Large intestine (tissue), 3 donors: ENCODE measurements around the gene TMEM140. TPM values are rescaled to one million over a fixed set of nuclear protein-coding genes. Genes with fewer than 3 reads are reported as not detected.
A peak's percentile ranks its signal among the peaks of the same experiment; 100 is the strongest.
"Not testable (repeated sequence)": the region's sequence is repeated elsewhere in the genome, so short reads cannot be mapped to it uniquely, and the experiment has no call there.

Source experiments
- DNase-seq, 2 donors: peaks; one replicate each; pipeline versions ENCODE4 v3.0.0 to v3.0.0-alpha.2; 2013
- H3K27ac ChIP-seq: one replicate; pipeline ENCODE4 v1.5.1; 2013; ENCODE audit warnings: low read length
- H3K27me3 ChIP-seq: 2 replicates; pipeline ENCODE4 v1.6.1; 2013; ENCODE audit warnings: low read length; ENCODE audit not compliant: control insufficient read depth, insufficient read depth
- H3K36me3 ChIP-seq: 2 replicates; pipeline ENCODE4 v1.6.1; 2013; ENCODE audit warnings: low read length; ENCODE audit not compliant: control insufficient read depth, insufficient read depth
- H3K4me1 ChIP-seq: one replicate; pipeline ENCODE4 v1.6.1; 2013; ENCODE audit warnings: low read length; ENCODE audit not compliant: control insufficient read depth, insufficient read depth
- H3K4me3 ChIP-seq: one replicate; pipeline ENCODE4 v1.5.1; 2013; ENCODE audit warnings: low read length
- H3K9me3 ChIP-seq: one replicate; pipeline ENCODE4 v1.6.1; 2013; ENCODE audit warnings: mild to moderate bottlenecking, low read depth, low read length, moderate library complexity; ENCODE audit not compliant: control insufficient read depth
- WGBS: methylation state at CpG from one replicate; pipeline ENCODE4 v1.1.5; 2013; ENCODE audit warnings: low lambda C conversion rate; ENCODE audit not compliant: insufficient coverage; 5-methylcytosine and 5-hydroxymethylcytosine counted together
- polyA plus RNA-seq: library from polyadenylated mRNA; unstranded; fragments of 120-200 nt; gene quantifications from one replicate; pipeline ENCODE4 v1.2.1, GENCODE V29; 2013

TMEM140 gene
- polyA plus RNA-seq, 1 donor, result 20.6 TPM

DNA sequence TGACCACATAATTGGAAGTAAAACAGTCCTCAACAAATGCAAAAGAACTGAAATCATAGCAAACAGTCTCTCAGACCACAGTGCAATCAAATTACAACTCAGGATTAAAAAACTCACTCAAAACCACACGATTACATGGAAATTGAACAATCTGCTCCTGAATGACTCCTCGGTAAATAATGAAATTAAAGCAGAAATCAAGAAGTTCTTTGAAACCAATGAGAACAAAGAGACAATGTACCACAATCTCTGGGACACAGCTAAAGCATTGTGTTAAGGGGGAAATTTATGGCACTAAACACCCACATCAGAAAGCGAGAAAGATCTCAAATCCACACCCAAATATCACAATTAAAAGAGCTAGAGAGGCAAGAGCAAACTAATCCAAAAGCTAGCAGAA lies 23.2 kb upstream of the TMEM140 start:
- H3K4me3 ChIP-seq, H3K27ac ChIP-seq, H3K36me3 ChIP-seq, H3K4me1 ChIP-seq, DNase-seq, H3K27me3 ChIP-seq, H3K9me3 ChIP-seq: not testable (repeated sequence)
- WGBS, result 87% methylated on average over 2 of the region's 3 CpGs

DNA sequence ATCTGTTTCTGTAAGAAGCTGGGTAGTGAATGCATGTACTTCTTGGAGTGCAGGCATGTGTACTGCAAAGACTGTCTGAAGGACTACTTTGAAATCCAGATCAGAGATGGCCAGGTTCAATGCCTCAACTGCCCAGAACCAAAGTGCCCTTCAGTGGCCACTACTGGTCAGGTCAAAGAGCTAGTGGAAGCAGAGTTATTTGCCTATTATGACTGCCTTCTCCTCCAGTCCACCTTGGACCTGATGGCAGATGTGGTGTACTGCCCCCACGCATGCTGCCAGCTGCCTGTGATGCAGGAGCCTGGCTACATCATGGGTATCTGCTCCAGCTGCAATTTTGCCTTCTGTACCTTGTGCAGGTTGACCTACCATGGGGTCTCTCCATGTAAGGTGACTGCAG lies 18.9 kb upstream of the TMEM140 start:
- no peaks in the 10 kb centered on the region for H3K4me1 ChIP-seq
- H3K4me3 ChIP-seq, result no peak overlapping the region
- no peaks in the 10 kb centered on the region for H3K36me3 ChIP-seq
- no peaks in the 10 kb centered on the region for H3K9me3 ChIP-seq
- H3K27ac ChIP-seq, result no peak overlapping the region
- no peak for DNase-seq
- WGBS, result no CpG with 5 or more reads among the region's 1 CpG
- H3K27me3 ChIP-seq, result no peaks in the 10 kb centered on the region

DNA sequence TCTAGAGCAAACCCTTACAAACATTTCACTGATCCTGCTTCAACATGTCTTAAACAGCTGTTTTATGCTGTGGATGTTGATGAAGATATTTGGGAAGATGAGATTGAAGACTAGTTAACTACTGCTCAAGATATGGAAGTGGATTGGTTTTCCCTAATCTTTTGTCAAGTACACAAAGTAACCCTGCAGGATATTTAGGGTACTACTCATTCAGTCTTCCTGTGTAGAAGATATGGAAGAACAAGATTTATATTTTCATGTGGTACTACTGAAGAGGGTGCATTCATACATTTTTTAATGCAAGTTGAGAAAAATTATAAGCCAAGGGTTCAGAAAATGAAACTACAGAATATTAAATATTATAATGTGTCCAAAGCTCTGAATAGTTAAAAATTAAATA lies 18.3 kb upstream of the TMEM140 start:
- DNase-seq, result no peak
- H3K36me3 ChIP-seq, result no peaks in the 10 kb centered on the region
- no peaks in the 10 kb centered on the region for H3K9me3 ChIP-seq

DNA sequence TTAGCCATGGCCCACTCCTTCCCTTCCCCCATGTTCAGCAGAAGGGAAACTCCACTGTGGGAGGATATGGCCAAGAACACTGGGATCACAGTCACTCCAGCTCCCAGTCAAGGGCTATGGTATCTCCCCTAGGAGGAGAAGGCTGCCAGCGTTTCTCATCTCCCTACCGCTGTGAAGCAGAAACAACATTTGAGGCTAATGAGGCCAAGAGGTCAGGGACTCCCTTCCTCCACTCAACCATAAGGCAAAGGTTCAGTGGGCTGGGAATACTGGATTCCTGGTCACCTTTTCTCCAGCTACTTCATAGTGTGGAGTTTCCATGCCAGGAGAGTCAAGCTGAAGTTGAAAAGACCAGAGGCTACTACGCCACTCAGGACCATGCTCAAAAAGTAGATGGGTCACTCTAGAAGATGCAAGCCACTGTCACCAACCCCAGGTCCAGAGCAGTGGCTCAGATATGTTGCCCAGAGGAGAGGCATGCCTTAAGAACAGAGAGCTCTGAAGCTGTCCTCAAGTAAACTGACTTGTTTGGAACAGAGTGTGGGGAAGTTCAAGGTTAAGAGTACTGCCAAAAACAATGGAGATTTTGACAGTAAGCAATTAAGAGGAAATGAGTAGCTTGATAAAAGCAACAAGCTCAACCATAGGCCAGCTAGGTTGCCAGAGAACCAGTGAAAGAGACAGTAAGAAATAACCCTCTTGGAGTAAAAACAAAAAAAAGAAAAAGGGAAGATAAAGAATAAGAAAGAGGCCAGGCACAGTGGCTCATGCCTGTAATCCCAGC lies 3.8 kb upstream of the TMEM140 start:
- no peaks in the 10 kb centered on the region for H3K27me3 ChIP-seq
- H3K27ac ChIP-seq, result no peak overlapping the region
- WGBS, result no CpG with 5 or more reads among the region's 3 CpGs
- DNase-seq, result no peak
- H3K9me3 ChIP-seq, result no peaks in the 10 kb centered on the region
- H3K36me3 ChIP-seq, result no peaks in the 10 kb centered on the region
- H3K4me1 ChIP-seq, result peaks cover 5% of the 10 kb centered on the region
- no peak overlapping the region for H3K4me3 ChIP-seq

More for the DNA sequence above, 18.3 kb upstream of the TMEM140 start:
- Histone ChIP-seq H3K4me1 (no peaks in the 10 kb centered on the region), H3K4me3 (no peak overlapping the region), H3K27me3 (no peaks in the 10 kb centered on the region), H3K27ac (no peak overlapping the region)

GRCh38 chr7:135147341-135147898 lies 452 bp upstream of the TMEM140 start:
- Histone ChIP-seq H3K9me3 (no peaks in the 10 kb centered on the region), H3K4me1 (peaks cover 5% of the 10 kb centered on the region), H3K4me3 (peak overlapping the region; percentile 40), H3K36me3 (no peaks in the 10 kb centered on the region), H3K27me3 (no peaks in the 10 kb centered on the region), H3K27ac (peak overlapping the region; percentile 93)
- DNase-seq, result peak in 1 of 2 donors; percentile 46
- 17% methylated on average over 1 of the region's 6 CpGs for WGBS

DNA sequence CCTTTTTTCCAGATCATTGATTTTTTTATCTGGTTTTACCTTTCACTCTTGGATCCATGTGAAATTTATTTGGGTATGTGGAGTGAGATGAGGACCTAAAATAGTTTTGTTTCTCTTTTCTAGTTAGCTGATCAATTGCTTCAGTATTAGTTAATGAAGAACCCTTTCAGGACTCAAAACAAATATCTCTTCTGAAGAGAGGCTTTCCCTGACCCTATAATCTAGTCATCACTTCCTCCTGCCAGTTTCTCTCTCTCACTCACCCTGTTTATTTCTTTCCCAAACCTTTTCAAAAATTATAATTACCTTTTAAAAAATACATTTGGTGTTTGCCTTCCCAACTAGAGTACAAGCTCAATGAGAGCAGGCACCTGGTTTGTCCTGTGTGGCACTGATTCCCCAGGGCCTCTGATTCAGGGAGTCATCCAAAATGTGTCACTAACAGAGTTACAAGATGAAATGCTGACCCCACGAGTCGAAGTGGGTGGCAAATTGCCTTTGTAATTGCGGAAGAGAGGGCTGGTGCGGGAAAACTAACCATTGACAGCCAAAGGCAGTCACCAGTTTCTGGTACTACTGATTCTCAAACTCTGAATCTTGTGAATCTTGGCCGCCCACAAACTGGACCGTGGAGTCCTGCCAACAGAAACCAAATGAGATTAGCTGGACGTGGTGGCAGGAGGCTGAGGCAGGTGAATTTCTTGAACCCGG lies 2.4 kb downstream of the TMEM140 start:
- no CpG with 5 or more reads among the region's 8 CpGs for WGBS

GRCh38 chr7:135151132-135151531 lies 3.3 kb downstream of the TMEM140 start:
- no CpG with 5 or more reads among the region's 2 CpGs for WGBS
- H3K4me1 ChIP-seq, result peaks cover 5% of the 10 kb centered on the region
- no peak for DNase-seq
- H3K36me3 ChIP-seq, result no peaks in the 10 kb centered on the region
- no peaks in the 10 kb centered on the region for H3K27me3 ChIP-seq
- H3K4me3 ChIP-seq, result no peak overlapping the region
- no peak overlapping the region for H3K27ac ChIP-seq
- H3K9me3 ChIP-seq, result peaks cover 7% of the 10 kb centered on the region

More for the DNA sequence above, 2.4 kb downstream of the TMEM140 start:
- peaks cover 5% of the 10 kb centered on the region for H3K4me1 ChIP-seq
- no peak overlapping the region for H3K27ac ChIP-seq
- no peaks in the 10 kb centered on the region for H3K36me3 ChIP-seq
- H3K9me3 ChIP-seq, result no peaks in the 10 kb centered on the region
- no peaks in the 10 kb centered on the region for H3K27me3 ChIP-seq
- H3K4me3 ChIP-seq, result no peak overlapping the region
- DNase-seq, result no peak

- no peak overlapping the region for H3K4me3 ChIP-seq
- no peak overlapping the region for H3K27ac ChIP-seq
- no peak for DNase-seq
- H3K27me3 ChIP-seq, result no peaks in the 10 kb centered on the region
- no peaks in the 10 kb centered on the region for H3K36me3 ChIP-seq
- no CpG with 5 or more reads among the region's 6 CpGs for WGBS
- peaks cover 9% of the 10 kb centered on the region for H3K9me3 ChIP-seq
- peaks cover 5% of the 10 kb centered on the region for H3K4me1 ChIP-seq
Observed at GRCh38 chr7:135151533-135151932, 3.7 kb downstream of the TMEM140 start.

- peaks cover 9% of the 10 kb centered on the region for H3K9me3 ChIP-seq
- peaks cover 4% of the 10 kb centered on the region for H3K36me3 ChIP-seq
- H3K27ac ChIP-seq, result no peak overlapping the region
- H3K4me1 ChIP-seq, result peaks cover under 1% of the 10 kb centered on the region
- H3K27me3 ChIP-seq, result no peaks in the 10 kb centered on the region
- no peak overlapping the region for H3K4me3 ChIP-seq
- DNase-seq, result no peak
- no CpG with 5 or more reads among the region's 1 CpG for WGBS
Observed at GRCh38 chr7:135152442-135152841, 4.6 kb downstream of the TMEM140 start.

GRCh38 chr7:135154734-135155133 lies 6.9 kb downstream of the TMEM140 start:
- Histone ChIP-seq H3K27me3 (no peaks in the 10 kb centered on the region), H3K4me3 (no peak overlapping the region), H3K4me1 (no peaks in the 10 kb centered on the region), H3K27ac (no peak overlapping the region), H3K9me3 (peaks cover 9% of the 10 kb centered on the region), H3K36me3 (peaks cover 6% of the 10 kb centered on the region)
- no peak for DNase-seq
- WGBS, result 80% methylated on average over 1 of the region's 1 CpG
